Activated CD4-positive, alpha-beta T cell treated with anti-CD3 and anti-CD28 coated beads for 36 hours (primary cell): ENCODE measurements around the gene FBXL14. TPM values are rescaled to one million over a fixed set of nuclear protein-coding genes. Genes with fewer than 3 reads are reported as not detected.
"Not testable (repeated sequence)": the region's sequence is repeated elsewhere in the genome, so short reads cannot be mapped to it uniquely, and the experiment has no call there.

ENCODE experiments used
- ATAC-seq: fragments of 200-7000 bp; cut with Tn5 transposase; one replicate; pipeline ENCODE4 v1.10.0; 2021; ENCODE audit warnings: mild to moderate bottlenecking, moderate library complexity
- CTCF ChIA-PET: fragments of 350-600 bp; sonication (Branson Sonifier 250); formaldehyde crosslinking; loops from one replicate; lab custom pipeline; 2021; ENCODE audit warnings: antibody characterized with exemption; lab: Charles Lee
- POLR2A ChIA-PET: fragments of 350-600 bp; sonication (Branson Sonifier 250); formaldehyde crosslinking; loops from one replicate; lab custom pipeline; 2021; ENCODE audit warnings: antibody characterized with exemption, inconsistent platforms; lab: Charles Lee
- DNase-seq: peaks from one replicate; pipeline ENCODE4 v3.0.0-alpha.2; 2020
- H3K27ac Mint-ChIP-seq: one replicate; pipeline ENCODE4 v1.8.0; 2021; ENCODE audit warnings: mixed read lengths
- H3K27me3 Mint-ChIP-seq: one replicate; pipeline ENCODE4 v1.8.0; 2021; ENCODE audit warnings: mixed read lengths
- H3K36me3 Mint-ChIP-seq: one replicate; pipeline ENCODE4 v1.8.0; 2021; ENCODE audit warnings: low read depth, mixed read lengths
- H3K4me1 Mint-ChIP-seq: one replicate; pipeline ENCODE4 v1.8.0; 2021; ENCODE audit warnings: mixed read lengths
- H3K4me3 Mint-ChIP-seq: one replicate; pipeline ENCODE4 v1.8.0; 2021; ENCODE audit warnings: mild to moderate bottlenecking, moderate library complexity, mixed read lengths
- H3K9me3 Mint-ChIP-seq: one replicate; pipeline ENCODE4 v1.8.0; 2021; ENCODE audit warnings: low read depth, mixed read lengths
- intact Hi-C, 2 experiments: fragments of 100-400 bp; cut with DNase I in 1 of 2; cut with micrococcal nuclease in 1 of 2; formaldehyde crosslinking; loops; one replicate each; pipeline versions ENCODE4 v1.14.2 to v1.15.1; 2022 to 2024; cut with DNase I, micrococcal nuclease
- total RNA-seq, 2 experiments: library from RNA; stranded (reverse); gene quantifications; one replicate each; pipeline ENCODE4 v1.2.3, GENCODE V29; 2021

FBXL14 gene
- total RNA-seq, 2 experiments from 2014 or later = 17.0 to 17.8 TPM

DNA sequence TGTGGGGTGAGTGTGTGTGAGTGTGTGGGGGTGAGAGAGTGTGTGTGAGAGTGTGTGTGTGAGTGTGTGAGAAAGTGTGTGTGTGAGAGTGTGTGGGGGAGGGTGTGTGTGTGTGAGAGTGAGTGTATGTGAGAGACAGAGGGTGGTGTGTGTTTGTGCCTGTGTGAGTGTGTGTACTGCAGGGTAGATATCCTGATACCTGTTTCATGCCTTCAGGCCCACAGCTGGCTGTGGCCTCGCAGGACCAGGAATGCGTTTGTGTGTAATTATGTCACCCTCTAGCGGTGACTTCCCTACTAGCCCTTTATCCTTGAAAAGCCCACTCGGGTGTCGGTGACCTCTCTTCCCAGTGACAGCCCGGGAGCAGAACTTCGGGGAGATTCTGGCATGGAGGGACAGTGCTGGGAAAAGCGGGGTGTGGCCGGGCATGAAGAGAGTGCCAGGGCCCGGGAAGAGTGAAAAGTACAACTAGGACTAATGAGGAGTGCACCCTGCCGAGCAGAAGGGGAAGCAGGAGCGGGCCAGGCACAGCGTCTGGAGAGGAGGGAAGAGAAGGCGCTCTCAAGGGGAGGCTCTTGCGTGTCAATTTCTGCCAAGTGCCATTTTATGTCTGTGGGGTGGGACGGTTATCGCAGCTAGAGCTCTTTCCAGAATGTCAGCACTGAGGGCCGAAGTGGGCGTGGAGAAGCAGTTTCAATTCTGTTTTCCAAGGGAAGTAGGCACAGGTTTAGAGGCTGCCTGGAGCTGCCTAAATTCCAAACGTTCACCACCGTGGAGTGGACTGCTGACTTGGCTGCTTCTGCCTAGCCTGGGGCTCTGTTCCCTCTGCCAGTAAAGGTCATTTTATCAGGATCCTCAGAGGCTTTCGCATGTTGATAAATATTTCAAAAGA, 11.0 kb upstream of the FBXL14 start:
- ATAC-seq (peak; percentile 60), DNase-seq (peak; percentile 70)
- ChIA-PET POLR2A (interaction anchor here (0.6 to 0.9 kb wide), 2 partner anchors 14 to 83 kb away, joined by 3 to 4 read pairs; no protein-coding TSS in a partner anchor), CTCF (interaction anchor here (0.5 to 2.9 kb wide), 13 partner anchors 10 to 488 kb away, joined by 3 to 18 read pairs (median 4); no protein-coding TSS in a partner anchor)
- peaks cover 44% of the 10 kb centered on the region for H3K4me1 Mint-ChIP-seq
- H3K4me3 Mint-ChIP-seq = peak overlapping the region; percentile 68
- no peaks in the 10 kb centered on the region for H3K27me3 Mint-ChIP-seq
- no peaks in the 10 kb centered on the region for H3K36me3 Mint-ChIP-seq
- peak overlapping the region; percentile 72 for H3K27ac Mint-ChIP-seq
- intact Hi-C loops = loop anchor here in 1 of 2 experiments (1.0 kb wide), 1 partner anchor 22 kb away; no protein-coding TSS in a partner anchor
- H3K9me3 Mint-ChIP-seq = no peaks in the 10 kb centered on the region

DNA sequence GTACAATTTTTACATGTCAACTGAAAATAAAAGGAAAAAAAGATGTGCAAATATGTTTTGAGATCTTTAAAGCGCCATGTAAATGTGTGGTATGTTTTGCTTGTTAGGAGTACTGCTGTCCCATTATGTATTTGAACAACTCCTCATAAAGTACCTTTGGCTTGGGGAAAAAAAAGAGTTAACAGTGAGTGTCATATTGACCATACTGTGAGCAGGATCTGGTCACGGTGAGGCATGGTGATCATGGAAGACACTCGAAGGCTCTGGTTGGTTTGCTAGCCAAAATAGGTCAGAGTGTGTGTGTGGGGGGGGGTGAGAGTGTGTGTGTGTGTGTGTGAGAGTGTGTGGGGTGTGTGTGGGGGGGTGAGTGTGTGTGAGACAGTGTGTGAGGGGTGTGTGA, 10.1 kb upstream of the FBXL14 start:
- POLR2A ChIA-PET = no interaction called here
- no peak overlapping the region for H3K4me3 Mint-ChIP-seq
- CTCF ChIA-PET = interaction anchor here (0.5 to 4.7 kb wide), 10 partner anchors 11 to 487 kb away, joined by 3 to 28 read pairs (median 4); partner anchors contain the start of gene FBXL14
- peak overlapping the region; percentile 28 for H3K27ac Mint-ChIP-seq
- intact Hi-C loops = no loop called here
- H3K9me3 Mint-ChIP-seq = no peaks in the 10 kb centered on the region
- H3K36me3 Mint-ChIP-seq = no peaks in the 10 kb centered on the region
- no peak for DNase-seq
- no peaks in the 10 kb centered on the region for H3K27me3 Mint-ChIP-seq
- no peak for ATAC-seq
- H3K4me1 Mint-ChIP-seq = peaks cover 44% of the 10 kb centered on the region

DNA sequence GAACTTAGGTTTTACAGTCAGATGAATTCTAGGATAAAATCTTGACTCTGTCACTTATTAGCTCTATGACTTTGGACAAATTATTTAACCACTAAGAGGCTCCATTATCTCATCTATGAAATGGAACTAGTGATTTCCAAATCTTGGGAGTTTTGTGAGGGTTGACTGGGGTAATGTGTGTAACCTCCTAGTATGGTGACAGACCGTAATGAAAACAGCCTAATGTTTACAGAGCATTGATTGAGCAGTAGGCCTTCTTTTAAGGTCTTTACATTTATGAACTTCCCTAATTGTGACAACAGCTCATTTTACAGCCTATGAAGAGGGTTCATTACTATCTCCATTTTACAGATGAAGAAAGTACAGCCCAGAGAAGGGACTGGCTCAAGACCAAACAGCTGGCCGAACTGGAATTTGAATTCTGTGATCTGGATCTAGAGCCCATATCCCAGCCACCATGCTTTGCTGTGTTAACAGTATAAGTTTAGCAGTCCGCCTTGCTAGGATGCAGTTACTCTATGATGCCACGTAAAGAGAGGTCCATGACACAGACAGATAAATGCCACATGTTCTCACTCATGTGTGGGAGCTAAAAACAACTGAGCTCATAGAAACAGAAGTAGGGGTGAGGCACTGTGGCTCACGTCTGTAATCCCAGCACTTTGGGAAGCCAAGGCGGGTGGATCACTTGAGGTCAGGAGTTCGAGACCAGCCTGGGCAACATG, 9.1 kb upstream of the FBXL14 start:
- Mint-ChIP-seq H3K4me3 (no peak overlapping the region), H3K4me1 (peaks cover 44% of the 10 kb centered on the region)

DNA sequence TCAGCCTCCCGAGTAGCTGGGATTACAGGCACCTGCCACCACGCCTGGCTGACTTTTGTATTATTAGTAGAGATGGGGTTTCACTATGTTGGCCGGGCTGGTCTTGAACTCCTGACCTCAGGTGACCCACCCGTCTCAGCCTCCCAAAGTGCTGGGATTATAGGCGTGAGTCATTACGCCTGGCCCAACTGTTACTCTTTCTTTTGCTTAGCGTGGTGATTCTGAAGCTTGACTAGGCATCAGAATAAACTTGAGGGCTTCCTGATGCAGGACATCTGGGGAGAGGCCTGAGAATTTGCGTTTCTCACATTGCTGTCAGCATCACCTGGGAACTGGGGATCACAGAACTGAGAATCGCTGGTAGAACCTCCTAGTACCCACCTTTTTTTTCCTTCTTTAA, 8.3 kb upstream of the FBXL14 start:
- H3K4me3 Mint-ChIP-seq, ATAC-seq, H3K27me3 Mint-ChIP-seq, DNase-seq, intact Hi-C loops, H3K9me3 Mint-ChIP-seq, H3K36me3 Mint-ChIP-seq: not testable (repeated sequence)
- H3K27ac Mint-ChIP-seq = peak overlapping the region; percentile 94
- ChIA-PET CTCF (interaction anchor here (0.6 to 4.7 kb wide), 9 partner anchors 9 to 1039 kb away, joined by 3 to 28 read pairs (median 5); partner anchors contain the start of gene FBXL14), POLR2A (interaction anchor here (1.1 kb wide), 1 partner anchor 611 kb away, joined by 3 read pairs; the partner anchor contains the start of gene ERC1)
- peaks cover 44% of the 10 kb centered on the region for H3K4me1 Mint-ChIP-seq

More for the DNA sequence above, 9.1 kb upstream of the FBXL14 start:
- ChIA-PET CTCF (interaction anchor here (0.7 to 4.7 kb wide), 8 partner anchors 10 to 1040 kb away, joined by 3 to 28 read pairs (median 8); partner anchors contain the start of gene FBXL14), POLR2A (interaction anchor here (0.5 to 1.1 kb wide), 2 partner anchors 612 to 654 kb away, joined by 3 to 4 read pairs; partner anchors contain the start of gene ERC1)
- no peak for ATAC-seq
- intact Hi-C loops = no loop called here
- no peaks in the 10 kb centered on the region for H3K27me3 Mint-ChIP-seq
- no peak for DNase-seq
- H3K36me3 Mint-ChIP-seq = no peaks in the 10 kb centered on the region
- H3K9me3 Mint-ChIP-seq = no peaks in the 10 kb centered on the region
- H3K27ac Mint-ChIP-seq = peak overlapping the region; percentile 37

DNA sequence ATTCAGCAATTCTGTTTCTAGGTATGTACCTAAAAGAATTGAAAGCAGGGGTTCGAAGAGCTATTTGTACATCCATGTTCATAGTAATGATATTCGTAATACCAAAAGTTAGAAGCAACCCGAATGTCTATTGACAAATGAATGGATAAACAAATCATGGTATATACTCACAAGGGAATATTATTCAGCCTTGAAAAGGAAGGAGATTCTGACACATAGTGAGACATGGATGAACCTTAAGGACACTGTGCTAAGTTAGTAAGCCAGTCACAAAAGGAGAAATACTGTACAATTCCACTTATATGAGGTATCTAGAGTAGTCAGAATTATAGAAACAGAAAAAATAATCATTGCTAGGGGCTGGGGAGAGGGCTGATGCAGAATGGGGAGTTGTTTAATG, 4.4 kb upstream of the FBXL14 start:
- intact Hi-C loops = no loop called here
- POLR2A ChIA-PET = no interaction called here
- CTCF ChIA-PET = no interaction called here

DNA sequence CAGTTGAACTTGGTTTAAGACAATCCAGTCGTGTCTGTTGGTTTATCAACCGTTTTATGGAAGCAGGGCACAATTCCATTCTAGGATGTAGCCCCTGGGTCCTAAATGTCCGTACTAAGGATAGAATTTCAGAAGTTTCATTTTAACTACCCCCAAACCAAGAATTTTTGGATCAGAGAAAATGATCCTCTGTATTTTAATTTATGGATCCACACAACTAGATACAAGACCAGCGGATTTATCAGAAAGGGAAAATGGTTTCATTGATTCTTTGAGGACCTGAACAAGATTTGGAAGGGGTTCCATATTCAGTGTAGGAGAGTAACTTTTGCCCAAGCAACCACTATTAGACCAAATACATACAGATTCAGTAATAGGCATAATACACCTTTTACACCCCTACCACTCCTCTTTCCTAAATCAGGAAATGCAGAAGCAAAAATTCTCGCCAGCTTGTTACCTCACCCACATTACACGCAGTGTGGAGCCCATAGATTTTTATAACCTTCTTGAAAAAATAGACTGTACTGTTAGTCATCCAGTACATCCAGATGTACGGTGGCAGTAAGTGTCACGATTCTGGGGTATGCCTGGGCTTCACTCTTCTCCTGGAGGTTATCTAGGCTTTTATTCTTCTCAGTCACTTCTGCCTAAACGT, 1.4 kb upstream of the FBXL14 start:
- Mint-ChIP-seq H3K36me3 (peaks cover 15% of the 10 kb centered on the region), H3K27me3 (no peaks in the 10 kb centered on the region), H3K9me3 (no peaks in the 10 kb centered on the region), H3K27ac (no peak overlapping the region), H3K4me1 (peaks cover 27% of the 10 kb centered on the region), H3K4me3 (peak overlapping the region; percentile 98)
- ChIA-PET POLR2A (no interaction called here), CTCF (no interaction called here)
- DNase-seq (no peak), ATAC-seq (no peak)
- intact Hi-C loops = loop anchor here in 1 of 2 experiments (2.0 kb wide), 2 partner anchors 95 to 1207 kb away; partner anchors contain the start of genes ADIPOR2 and KDM5A

More for the DNA sequence above, 4.4 kb upstream of the FBXL14 start:
- no peaks in the 10 kb centered on the region for H3K36me3 Mint-ChIP-seq
- H3K27me3 Mint-ChIP-seq = no peaks in the 10 kb centered on the region
- H3K4me3 Mint-ChIP-seq = no peak overlapping the region
- peaks cover 36% of the 10 kb centered on the region for H3K4me1 Mint-ChIP-seq
- no peak for DNase-seq
- no peaks in the 10 kb centered on the region for H3K9me3 Mint-ChIP-seq
- ATAC-seq = no peak
- no peak overlapping the region for H3K27ac Mint-ChIP-seq

DNA sequence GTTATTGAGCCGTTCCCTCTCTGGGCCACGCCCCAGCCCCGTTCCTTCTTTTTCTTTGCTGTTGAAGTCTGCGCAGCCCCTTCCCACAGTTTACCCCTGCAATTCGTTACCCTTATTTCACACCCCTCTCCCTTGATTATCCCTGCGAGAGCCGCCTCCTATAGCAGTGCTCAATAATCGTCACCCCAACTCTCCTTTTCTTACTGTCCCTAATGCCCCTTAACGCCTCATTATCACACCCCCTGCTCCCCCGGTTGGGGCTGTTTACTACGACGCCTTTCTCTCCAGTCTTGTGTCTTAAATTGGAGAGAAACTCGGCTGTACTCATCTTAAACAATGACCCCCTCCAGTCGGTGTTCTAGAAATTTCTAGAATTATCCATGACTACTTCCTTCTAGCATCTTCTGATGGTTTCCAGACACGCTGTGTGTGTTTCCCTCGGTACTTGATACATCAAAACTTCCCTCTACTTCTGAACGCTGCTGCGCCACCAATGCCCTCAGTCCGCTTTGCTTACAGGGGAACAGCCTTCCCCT, 713 bp upstream of the FBXL14 start:
- Mint-ChIP-seq H3K4me1 (peaks cover 31% of the 10 kb centered on the region), H3K27me3 (no peaks in the 10 kb centered on the region), H3K4me3 (peak overlapping the region; percentile 98), H3K27ac (peak overlapping the region; percentile 92), H3K9me3 (no peaks in the 10 kb centered on the region), H3K36me3 (peaks cover 16% of the 10 kb centered on the region)
- ChIA-PET POLR2A (no interaction called here), CTCF (interaction anchor here (0.6 to 3.5 kb wide), 4 partner anchors 8 to 469 kb away, joined by 3 to 25 read pairs (median 3); no protein-coding TSS in a partner anchor)
- DNase-seq (no peak), ATAC-seq (no peak)
- intact Hi-C loops = loop anchor here in 1 of 2 experiments (2.0 kb wide), 2 partner anchors 96 to 1206 kb away; partner anchors contain the start of genes ADIPOR2 and KDM5A

DNA sequence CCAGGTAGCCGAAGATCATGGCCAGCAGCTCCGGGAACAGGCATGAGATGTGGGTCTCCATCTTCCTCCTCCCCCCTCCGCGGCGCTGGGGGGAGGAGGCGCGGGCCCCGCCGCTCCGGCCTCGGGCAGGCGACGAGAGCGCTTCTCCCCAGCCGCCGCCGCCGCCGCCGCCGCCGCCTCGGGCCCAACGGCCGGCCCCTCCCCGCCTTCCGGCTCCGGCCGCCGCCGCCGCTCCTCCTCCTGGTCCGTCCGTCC, 448 bp downstream of the FBXL14 start:
- Mint-ChIP-seq H3K4me3 (peak overlapping the region; percentile 98), H3K9me3 (no peaks in the 10 kb centered on the region), H3K36me3 (peaks cover 22% of the 10 kb centered on the region), H3K27me3 (no peaks in the 10 kb centered on the region), H3K27ac (no peak overlapping the region), H3K4me1 (peaks cover 40% of the 10 kb centered on the region)
- CTCF ChIA-PET = interaction anchor here (0.7 to 7.6 kb wide), 7 partner anchors 9 to 480 kb away, joined by 3 to 58 read pairs (median 7); no protein-coding TSS in a partner anchor
- POLR2A ChIA-PET = no interaction called here
- ATAC-seq = no peak
- intact Hi-C loops = loop anchor here (1.0 to 5.0 kb wide), 13 partner anchors 62 to 1207 kb away; partner anchors contain the start of genes ADIPOR2 (in 2 of the 2), ERC1 (in 2 of the 2), KDM5A (in 2 of the 2) and RAD52 (in 1 of the 2)
- no peak for DNase-seq

DNA sequence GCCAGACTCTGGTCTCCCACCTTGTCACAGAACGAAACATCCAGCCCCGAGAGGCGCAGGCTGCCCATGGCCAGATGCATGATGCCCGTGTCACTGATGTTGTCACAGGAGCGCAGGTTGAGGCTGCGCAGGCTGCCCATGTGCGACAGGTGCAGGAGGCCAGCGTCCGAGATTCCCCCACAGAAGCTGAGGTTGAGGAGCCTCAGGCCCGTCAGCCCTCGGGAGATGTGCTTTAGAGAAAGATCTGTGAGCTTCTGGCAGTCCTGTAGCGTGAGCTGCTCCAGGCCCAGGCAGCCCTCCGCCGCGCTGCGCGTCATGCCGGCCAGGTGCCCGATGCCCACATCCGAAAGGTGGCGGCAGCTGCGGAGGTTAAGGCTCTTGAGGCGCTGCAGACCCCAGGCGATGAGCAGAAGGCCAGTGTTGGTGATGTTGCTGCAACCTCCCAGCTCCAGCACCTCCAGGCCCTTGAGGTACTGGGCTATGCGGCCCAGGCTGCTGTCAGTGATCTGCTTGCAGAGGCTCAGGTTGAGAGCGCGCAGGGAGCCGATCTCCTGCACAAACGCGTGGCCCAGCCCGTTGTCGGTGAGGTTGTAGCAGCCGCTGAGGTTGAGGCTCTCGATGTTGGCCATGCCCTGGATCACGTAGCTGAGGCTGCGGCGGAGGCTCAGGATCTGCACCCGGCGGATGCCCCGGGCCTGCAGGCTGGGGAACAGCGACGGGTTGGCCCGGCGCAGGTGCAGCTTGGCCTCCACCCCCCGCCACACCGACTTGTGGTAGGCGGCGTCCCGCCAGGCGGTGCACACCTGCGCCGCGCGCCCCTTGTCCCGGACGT, 991 bp downstream of the FBXL14 start:
- POLR2A ChIA-PET = interaction anchor here (0.6 to 0.7 kb wide), 2 partner anchors 8 to 373 kb away, joined by 3 to 4 read pairs; no protein-coding TSS in a partner anchor
- intact Hi-C loops = loop anchor here (1.0 to 5.0 kb wide), 13 partner anchors 61 to 1206 kb away; partner anchors contain the start of genes ADIPOR2 (in 2 of the 2), ERC1 (in 2 of the 2), KDM5A (in 2 of the 2) and RAD52 (in 1 of the 2)
- Mint-ChIP-seq H3K9me3 (no peaks in the 10 kb centered on the region), H3K36me3 (peaks cover 22% of the 10 kb centered on the region), H3K4me3 (peak overlapping the region; percentile 98), H3K27ac (peak overlapping the region; percentile 93), H3K27me3 (no peaks in the 10 kb centered on the region), H3K4me1 (peaks cover 46% of the 10 kb centered on the region)
- CTCF ChIA-PET = interaction anchor here (0.6 to 7.6 kb wide), 12 partner anchors 9 to 480 kb away, joined by 3 to 58 read pairs (median 4); partner anchors contain the start of gene ADIPOR2
- ATAC-seq = peak; percentile 15
- peak; percentile 76 for DNase-seq
